HG03469 (cell line): ENCODE measurements around the gene WDR88.

ENCODE experiments used
- ATAC-seq: cut with Tn5 transposase; IDR thresholded peaks from one replicate; pipeline ENCODE4 v1.9.1; 2021; ENCODE audit warnings: mild to moderate bottlenecking, moderate library complexity, moderate number of reproducible peaks; ENCODE audit not compliant: unreplicated experiment

Gene WDR88

GRCh38 chr19:33195645-33196347 lies 63.9 kb downstream of the WDR88 start:
- ATAC-seq: no peak

DNA sequence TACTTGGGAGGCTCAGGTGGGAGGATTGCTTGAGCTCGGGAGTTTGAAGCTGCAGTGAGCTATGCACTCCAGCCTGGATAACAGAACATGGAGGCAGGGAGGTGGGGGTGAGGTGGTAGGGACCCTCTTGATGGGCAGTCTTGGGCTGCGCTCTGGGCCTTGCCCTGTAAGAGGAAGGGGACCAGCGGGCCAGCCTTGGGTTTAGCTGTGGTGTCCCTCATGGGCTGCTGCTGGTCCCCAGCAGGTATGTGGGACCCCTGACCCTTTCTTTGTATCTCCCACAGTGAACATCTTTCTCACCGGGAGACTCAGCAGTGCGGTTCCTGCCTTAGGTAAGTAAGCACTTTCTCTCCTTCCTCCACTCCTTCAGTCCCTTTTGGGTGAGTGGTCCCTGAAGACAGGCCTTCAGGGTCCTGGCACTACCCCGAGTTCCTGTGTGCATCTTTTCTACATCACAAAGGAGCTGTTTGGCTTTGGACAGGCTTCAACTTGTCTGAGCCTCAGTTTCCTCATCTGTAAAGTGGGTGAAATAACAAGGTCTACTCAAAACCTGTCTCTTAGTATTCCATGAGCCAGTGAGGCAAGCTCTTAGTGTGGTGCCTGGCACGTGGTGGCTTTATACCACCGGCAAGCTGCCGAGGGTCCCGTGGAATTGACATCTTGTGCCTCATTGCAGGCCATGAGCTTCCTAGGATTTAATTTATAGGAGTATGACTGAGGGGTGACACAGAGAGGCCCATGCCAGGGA lies 64.7 kb downstream of the WDR88 start:
- ATAC-seq: no peak

- ATAC-seq: no peak
Measured at GRCh38 chr19:33197591-33198000, 65.7 kb downstream of the WDR88 start.

DNA sequence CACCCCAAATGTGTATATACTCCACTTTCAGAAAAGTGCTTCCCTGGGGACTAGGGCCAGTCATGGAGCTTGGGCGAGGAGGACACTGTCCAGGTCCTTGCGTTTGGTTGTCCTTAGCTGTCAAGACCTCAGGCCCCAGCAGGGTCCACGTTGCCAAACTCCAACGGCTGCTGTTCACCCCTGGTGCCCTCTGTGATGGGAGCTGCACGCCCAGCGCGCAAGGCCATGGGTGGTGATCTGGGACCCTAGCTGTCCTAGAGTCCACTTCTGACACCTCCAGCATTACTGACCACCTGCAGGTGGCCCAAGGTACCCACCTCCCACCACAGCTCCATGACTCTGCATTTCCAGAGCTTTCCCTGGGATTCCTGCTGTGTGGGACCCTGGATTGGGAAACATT lies 66.3 kb downstream of the WDR88 start:
- ATAC-seq: no peak

GRCh38 chr19:33199441-33200265 lies 67.7 kb downstream of the WDR88 start:
- no peak for ATAC-seq

DNA sequence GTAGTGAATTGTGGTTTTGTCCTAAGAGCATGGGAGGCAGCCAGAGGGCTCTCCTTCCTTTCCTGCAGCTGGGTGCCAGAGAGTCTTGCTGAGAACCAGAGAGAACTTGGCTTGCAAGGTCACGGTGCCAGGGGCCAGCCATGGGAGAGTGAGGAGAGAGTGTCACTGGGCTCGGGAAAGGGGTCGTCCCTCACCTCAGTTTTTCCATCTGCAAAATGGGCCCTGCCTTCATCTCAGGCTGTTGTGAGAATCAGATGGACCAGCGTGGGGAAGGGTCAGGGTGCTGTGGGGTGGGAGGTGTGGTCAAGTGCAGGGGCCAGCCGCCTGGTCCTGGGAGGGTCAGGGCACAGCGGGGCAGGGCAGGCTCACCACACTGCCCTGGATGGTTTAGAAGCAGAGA lies 69.6 kb downstream of the WDR88 start:
- ATAC-seq: no peak

DNA sequence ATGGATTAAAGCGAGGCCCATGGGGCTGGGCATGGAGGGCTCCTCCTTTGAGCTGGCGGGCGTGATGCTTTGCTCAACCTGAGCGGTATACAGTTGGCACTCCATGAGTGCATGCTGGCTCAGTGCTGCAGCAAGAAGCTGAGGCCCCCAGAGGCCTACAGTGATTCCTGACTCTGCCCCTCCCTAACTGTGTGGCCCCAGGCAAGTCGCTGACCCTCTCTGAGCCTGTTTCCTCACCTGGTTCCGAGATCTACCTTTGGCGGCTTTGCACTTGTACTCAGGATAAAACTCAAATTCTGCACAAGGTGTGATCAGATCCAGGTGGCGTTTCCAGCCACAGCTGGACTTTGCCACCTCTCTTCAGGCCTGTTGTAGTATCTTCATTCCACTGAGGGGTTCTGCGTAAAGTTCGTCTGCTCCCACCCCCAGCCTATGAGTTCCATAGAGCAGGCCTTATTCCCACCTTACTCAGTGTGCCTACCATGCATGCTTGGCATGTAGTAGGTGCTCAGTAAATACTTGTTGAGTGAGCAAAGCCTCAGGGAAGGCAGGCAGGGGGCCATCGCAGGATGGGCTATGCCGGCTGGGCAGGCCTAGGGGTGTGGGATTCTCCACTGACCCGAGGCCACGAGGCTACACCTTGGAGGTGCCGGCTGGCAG lies 70.1 kb downstream of the WDR88 start:
- no peak for ATAC-seq

DNA sequence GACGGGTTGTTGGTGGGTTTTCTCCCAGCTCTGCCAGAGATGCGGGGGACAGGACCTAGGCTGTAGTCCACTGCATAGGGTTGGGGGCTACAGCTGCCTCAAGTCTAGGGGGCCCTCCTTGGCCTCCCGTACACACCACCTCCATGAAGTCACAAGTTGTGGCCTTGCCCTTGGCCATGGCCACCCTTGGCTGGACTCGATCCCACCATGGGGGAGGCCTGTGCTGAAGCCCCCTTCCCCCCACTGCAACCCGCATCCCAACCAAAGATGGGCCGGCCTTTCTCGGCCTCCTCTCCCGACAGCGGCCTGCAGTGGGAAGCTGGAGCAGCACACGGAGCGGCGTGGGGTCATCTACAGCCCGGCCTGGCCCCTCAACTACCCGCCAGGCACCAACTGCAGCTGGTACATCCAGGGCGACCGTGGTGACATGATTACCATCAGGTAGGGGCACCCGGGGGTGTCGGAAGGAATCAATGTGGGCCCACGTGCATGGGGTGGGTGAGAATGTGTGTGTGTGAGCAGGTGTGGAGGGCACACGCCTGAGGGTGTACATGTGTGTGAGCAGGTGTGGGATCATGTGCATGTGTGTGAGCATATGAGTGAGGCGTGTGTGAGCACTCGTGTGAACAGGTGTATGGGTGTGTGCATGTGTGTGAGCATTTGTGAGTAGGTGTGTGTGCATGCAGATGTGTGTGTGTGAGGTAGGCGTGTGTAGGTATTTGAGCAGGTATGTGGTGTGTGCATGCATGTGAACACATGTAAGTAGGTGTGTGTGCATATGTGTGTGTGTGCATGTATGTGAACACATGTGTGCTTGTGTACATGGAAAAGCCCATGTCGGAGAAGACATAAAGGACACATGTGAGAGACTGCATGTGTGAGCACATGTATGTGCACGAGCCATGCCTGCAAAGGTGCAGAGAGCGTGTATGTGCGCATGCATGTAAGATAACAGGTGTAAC lies 70.9 kb downstream of the WDR88 start:
- no peak for ATAC-seq

DNA sequence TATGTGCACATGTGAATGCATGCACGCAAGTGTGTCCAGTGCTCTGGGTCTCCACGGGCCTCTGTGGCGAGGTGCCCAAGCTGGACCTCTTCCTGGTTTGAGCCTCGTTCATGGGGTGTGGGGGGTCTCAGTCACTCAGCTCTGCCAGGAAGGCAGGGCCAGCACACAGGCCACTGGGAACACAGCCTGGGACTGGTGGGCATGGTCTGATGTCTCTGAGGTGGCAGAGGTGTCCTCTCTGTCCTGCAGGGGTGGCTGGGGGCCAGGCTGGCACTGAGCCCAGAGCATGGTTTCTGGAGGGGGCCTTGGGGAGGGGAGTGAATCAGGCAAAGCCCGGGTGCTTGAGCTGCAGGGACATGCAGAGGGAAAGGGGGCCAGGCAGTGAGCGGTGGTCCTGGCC lies 71.6 kb downstream of the WDR88 start:
- no peak for ATAC-seq

- no peak for ATAC-seq
Measured at GRCh38 chr19:33204136-33204973, 72.4 kb downstream of the WDR88 start.

DNA sequence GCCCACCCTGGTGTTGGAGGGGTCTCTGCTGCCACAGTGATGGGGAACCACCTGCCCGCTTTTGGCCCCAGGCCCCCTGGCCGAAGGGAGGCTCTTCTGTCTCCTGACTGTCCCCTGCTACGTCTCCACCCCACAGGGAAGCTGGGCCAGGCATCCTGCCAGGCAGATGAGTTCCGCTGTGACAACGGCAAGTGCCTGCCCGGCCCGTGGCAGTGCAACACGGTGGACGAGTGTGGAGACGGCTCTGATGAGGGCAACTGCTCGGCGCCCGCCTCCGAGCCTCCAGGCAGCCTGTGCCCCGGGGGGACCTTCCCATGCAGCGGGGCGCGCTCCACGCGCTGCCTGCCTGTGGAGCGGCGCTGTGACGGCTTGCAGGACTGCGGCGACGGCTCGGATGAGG lies 73.2 kb downstream of the WDR88 start:
- no peak for ATAC-seq

GRCh38 chr19:33205531-33206260 lies 73.8 kb downstream of the WDR88 start:
- ATAC-seq: no peak

DNA sequence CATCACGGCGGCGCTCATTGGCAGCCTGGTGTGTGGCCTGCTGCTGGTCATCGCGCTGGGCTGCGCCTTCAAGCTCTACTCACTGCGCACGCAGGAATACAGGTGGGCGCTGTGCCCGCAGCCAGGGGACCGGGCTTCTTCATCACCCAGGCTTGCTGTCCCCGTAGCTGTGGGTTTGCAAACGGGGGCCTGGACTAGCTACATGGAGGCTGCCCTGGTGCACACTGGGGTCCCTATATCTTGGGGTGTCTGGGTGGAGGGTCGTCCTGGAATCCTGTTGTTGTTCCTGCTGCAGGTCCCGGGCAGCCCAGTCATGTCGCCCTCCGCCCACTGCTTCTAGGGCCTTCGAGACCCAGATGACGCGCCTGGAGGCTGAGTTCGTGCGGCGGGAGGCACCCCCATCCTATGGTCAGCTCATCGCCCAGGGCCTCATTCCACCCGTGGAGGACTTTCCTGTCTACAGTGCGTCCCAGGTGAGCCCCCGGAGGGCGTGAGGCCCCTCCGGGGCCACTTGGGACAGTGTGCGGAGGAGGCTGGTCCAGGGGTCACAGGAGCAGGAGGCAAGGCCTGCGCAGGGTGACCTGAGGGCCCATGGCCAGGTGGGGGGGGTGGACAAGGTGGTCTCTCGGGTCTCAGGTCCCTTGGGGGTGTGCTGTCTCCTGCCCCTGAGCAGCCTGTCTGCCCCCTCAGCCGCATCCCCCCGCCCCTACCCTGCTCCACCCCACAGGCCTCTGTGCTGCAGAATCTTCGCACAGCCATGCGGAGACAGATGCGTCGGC lies 74.5 kb downstream of the WDR88 start:
- no peak for ATAC-seq

GRCh38 chr19:33207040-33207620 lies 75.2 kb downstream of the WDR88 start:
- no peak for ATAC-seq

- ATAC-seq: no peak
Measured at GRCh38 chr19:33207903-33208302, 76.0 kb downstream of the WDR88 start.

DNA sequence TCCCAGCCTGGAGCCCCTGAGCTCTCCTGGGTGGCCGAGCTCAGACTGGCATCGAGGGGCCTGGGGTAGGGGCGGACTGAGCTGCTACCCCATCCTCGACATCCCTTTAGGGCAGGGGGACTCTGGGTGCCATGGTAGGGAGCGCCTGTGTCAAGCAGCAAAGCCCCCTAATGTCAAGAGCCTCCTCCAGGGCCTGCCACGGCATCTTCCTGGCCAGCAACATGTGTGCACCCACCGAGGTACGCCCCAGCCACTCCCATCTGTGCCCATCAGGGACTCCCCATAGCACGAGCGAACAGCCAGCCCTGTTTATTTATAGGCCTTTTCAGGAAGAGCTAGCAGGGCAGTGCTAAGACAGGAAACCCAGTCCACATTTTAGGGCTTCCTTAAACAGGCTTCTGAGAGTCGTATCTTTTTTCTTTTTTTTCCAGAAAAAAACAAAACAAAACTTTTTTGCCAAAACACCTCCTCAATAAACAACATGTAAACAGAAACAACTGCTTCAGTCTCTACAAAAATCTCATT lies 76.5 kb downstream of the WDR88 start:
- ATAC-seq: no peak
